ENCODE measurements around the gene CADM4. TPM values are rescaled to one million over a fixed set of nuclear protein-coding genes. Genes with fewer than 3 reads are reported as not detected.

Gene CADM4
- total and polyA plus RNA-seq, 2 donors (not counting 1 experiment from before 2014, with no cell fraction given) = 0.21 to 0.42 TPM

DNA sequence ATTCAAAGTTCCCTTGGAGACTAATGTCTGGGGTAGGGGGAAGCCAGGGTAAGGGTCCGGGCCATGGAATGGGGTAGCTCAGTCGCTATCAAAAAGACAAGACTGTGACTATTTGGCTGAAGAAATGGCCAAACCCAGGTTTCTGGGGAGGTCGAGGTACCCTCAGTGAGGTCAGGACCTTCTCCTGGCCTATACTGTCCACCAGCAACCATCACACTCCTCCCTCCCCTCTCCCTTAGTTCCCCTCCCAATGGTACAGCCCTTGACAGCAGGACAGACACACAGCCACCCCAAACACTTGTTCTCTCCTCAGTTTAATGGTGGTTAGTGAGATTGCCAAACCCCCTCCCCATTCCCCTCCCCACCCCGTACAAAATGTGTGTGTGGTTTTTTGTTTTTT is 17.6 kb downstream of the CADM4 start:
- peaks cover 8% of the 10 kb centered on the region for H3K79me2 ChIP-seq (ENCODE audit: control insufficient read depth, insufficient read depth, low read length)
- Mint-ChIP-seq H3K9me3 (ENCODE audit: insufficient read depth) (no peaks in the 10 kb centered on the region), H3K27me3 (peaks cover 10% of the 10 kb centered on the region), H3K4me1 (peaks cover 27% of the 10 kb centered on the region), H3K4me3 (no peak overlapping the region), H3K27ac (no peak overlapping the region)
- DNase-seq = no peak
- H3K4me2 ChIP-seq (replicated peaks; ENCODE audit: low read depth, low read length, poor library complexity, severe bottlenecking) = no peak overlapping the region
- H3K4me3 ChIP-seq (ENCODE audit: control extremely low read depth in 1 of 5, extremely low read depth in 1 of 5, insufficient read depth in 1 of 5, low read depth in 2 of 5, low read length in 4 of 5) = no peak overlapping the region
- H3K9ac ChIP-seq (ENCODE audit: low read length) = no peak overlapping the region
- POLR2A ChIA-PET = interaction anchor here (0.7 kb wide), 1 partner anchor 182 kb away, joined by 3 read pairs; no protein-coding TSS in a partner anchor
- CTCF ChIA-PET = interaction anchor here (0.6 to 1.8 kb wide), 2 partner anchors 27 to 65 kb away, joined by 3 to 4 read pairs; no protein-coding TSS in a partner anchor
- intact Hi-C loops (cut with micrococcal nuclease) = no loop called here
- H4K20me1 ChIP-seq (ENCODE audit: control insufficient read depth, insufficient read depth, low read length, poor library complexity, severe bottlenecking) = peaks cover 16% of the 10 kb centered on the region
- H3K36me3 ChIP-seq (replicated peaks in 1 of 2; ENCODE audit: control extremely low read depth in 1 of 2, control insufficient read depth in 1 of 2, extremely low read depth in 1 of 2, insufficient read depth in 2 of 2, low read length in 1 of 2) = no peaks in the 10 kb centered on the region
- H2AFZ ChIP-seq (ENCODE audit: insufficient read depth, low read depth, low read length, poor library complexity, severe bottlenecking) = no peak overlapping the region
- peaks cover 20 to 22% of the 10 kb centered on the region in 2 donors for H3K4me1 ChIP-seq (ENCODE audit: control insufficient read depth in 2 of 2, insufficient read depth in 2 of 2, low read length in 2 of 2)
- WGBS (ENCODE audit: insufficient coverage) = 83% methylated on average over 3 of the region's 4 CpGs
- H3K27me3 ChIP-seq (replicated peaks in 1 of 4; ENCODE audit: control extremely low read depth in 1 of 4, control insufficient read depth in 3 of 4, insufficient read depth in 4 of 4, low read length in 3 of 4) = peaks cover 0 to 13% (median 3%) of the 10 kb centered on the region in 4 experiments
- H3K9me3 ChIP-seq (ENCODE audit: control extremely low read depth in 1 of 3, control insufficient read depth in 2 of 3, insufficient read depth in 1 of 3, low read length in 2 of 3) = peaks cover 0 to 28% (median 0%) of the 10 kb centered on the region in 3 donors
- TF ChIP-seq, protein P1, sequence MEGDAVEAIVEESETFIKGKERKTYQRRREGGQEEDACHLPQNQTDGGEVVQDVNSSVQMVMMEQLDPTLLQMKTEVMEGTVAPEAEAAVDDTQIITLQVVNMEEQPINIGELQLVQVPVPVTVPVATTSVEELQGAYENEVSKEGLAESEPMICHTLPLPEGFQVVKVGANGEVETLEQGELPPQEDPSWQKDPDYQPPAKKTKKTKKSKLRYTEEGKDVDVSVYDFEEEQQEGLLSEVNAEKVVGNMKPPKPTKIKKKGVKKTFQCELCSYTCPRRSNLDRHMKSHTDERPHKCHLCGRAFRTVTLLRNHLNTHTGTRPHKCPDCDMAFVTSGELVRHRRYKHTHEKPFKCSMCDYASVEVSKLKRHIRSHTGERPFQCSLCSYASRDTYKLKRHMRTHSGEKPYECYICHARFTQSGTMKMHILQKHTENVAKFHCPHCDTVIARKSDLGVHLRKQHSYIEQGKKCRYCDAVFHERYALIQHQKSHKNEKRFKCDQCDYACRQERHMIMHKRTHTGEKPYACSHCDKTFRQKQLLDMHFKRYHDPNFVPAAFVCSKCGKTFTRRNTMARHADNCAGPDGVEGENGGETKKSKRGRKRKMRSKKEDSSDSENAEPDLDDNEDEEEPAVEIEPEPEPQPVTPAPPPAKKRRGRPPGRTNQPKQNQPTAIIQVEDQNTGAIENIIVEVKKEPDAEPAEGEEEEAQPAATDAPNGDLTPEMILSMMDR (IDR thresholded peaks at IDR 0.05) = no peak
- no peak for TF ChIP-seq EZH2 (IDR thresholded peaks at IDR 0.05; ENCODE audit: borderline replicate concordance, insufficient read depth, low read depth, low read length, poor library complexity, severe bottlenecking)
- no peak overlapping the region for H3K27ac ChIP-seq (ENCODE audit: low read length in 2 of 2)
- ATAC-seq (ENCODE audit: low read depth) = no peak
